Occipital lobe (tissue), 1 donor: ENCODE measurements around the gene CD209. TPM values are rescaled to one million over a fixed set of nuclear protein-coding genes. Genes with fewer than 3 reads are reported as not detected.

Experiments used
- total RNA-seq: library from RNA; depleted of rRNA; stranded (reverse); fragments of >200 nt; gene quantifications from one replicate; pipeline ENCODE4 v1.2.3, GENCODE V29; 2014

The CD209 gene
- total RNA-seq, 1 donor from 2014 or later = 0.47 TPM

Other genes starting within 250 kb of the CD209 start
- 9.0 TPM for gene ZNF358, start 231.4 kb downstream of the CD209 start, total RNA-seq
- gene MCOLN1, start 224.9 kb downstream of the CD209 start, total RNA-seq = 9.8 TPM
- gene PNPLA6, start 211.8 kb downstream of the CD209 start, total RNA-seq = 49.0 TPM
- 17.0 TPM for gene CAMSAP3, start 151.7 kb downstream of the CD209 start, total RNA-seq
- gene XAB2, start 118.0 kb downstream of the CD209 start, total RNA-seq = 18.4 TPM
- gene PET100, start 117.7 kb downstream of the CD209 start, total RNA-seq = 14.7 TPM
- not detected for gene PCP2, start 113.8 kb downstream of the CD209 start, total RNA-seq
- gene STXBP2, start 110.4 kb downstream of the CD209 start, total RNA-seq = 3.0 TPM
- 0.94 TPM for gene RETN, start 78.5 kb downstream of the CD209 start, total RNA-seq
- 0.78 TPM for gene MCEMP1, start 70.4 kb downstream of the CD209 start, total RNA-seq
- gene TRAPPC5, start 66.7 kb downstream of the CD209 start, total RNA-seq = 16.7 TPM
- not detected for gene FCER2, start 45.4 kb downstream of the CD209 start, total RNA-seq
- gene CLEC4G, start 15.4 kb downstream of the CD209 start, total RNA-seq = 0.31 TPM
- gene CLEC4M, start 15.7 kb upstream of the CD209 start, total RNA-seq = not detected
- 44.5 TPM for gene EVI5L, start 82.7 kb upstream of the CD209 start, total RNA-seq
- gene PRR36, start 126.9 kb upstream of the CD209 start, total RNA-seq = 4.1 TPM
- gene LRRC8E, start 141.0 kb upstream of the CD209 start, total RNA-seq = not detected
- 6.7 TPM for gene MAP2K7, start 156.3 kb upstream of the CD209 start, total RNA-seq
- not detected for gene TGFBR3L, start 167.3 kb upstream of the CD209 start, total RNA-seq
- 6.2 TPM for gene SNAPC2, start 172.8 kb upstream of the CD209 start, total RNA-seq
- gene CTXN1, start 178.6 kb upstream of the CD209 start, total RNA-seq = 15.4 TPM
- 20.9 TPM for gene TIMM44, start 196.1 kb upstream of the CD209 start, total RNA-seq